GM18526 (cell line): ENCODE measurements around the gene MFRP.

Source experiments
- POLR2A ChIP-seq: IDR thresholded peaks from 3 replicates; pipeline ENCODE4 v1.6.1; 2011; ENCODE audit not compliant: insufficient read length; ENCODE audit errors: extremely low read depth

Gene MFRP

GRCh38 chr11:119320776-119321524, 25.6 kb downstream of the MFRP start:
- TF ChIP-seq POLR2A, result peak; percentile 44

- TF ChIP-seq POLR2A, result no peak
Observed at GRCh38 chr11:119320240-119320775, 26.2 kb downstream of the MFRP start.

GRCh38 chr11:119319700-119320239, 26.7 kb downstream of the MFRP start:
- TF ChIP-seq POLR2A, result no peak

- no peak for TF ChIP-seq POLR2A
Observed at GRCh38 chr11:119319136-119319699, 27.3 kb downstream of the MFRP start.

GRCh38 chr11:119318240-119319135, 28.0 kb downstream of the MFRP start:
- no peak for TF ChIP-seq POLR2A

- TF ChIP-seq POLR2A, result no peak
Observed at GRCh38 chr11:119317592-119318239, 28.8 kb downstream of the MFRP start.

GRCh38 chr11:119316729-119317591, 29.5 kb downstream of the MFRP start, which contains the start of gene MCAM:
Gene MCAM, minus strand, starts transcription at chr11:119317130. Its CDS starts 29 bp downstream, at chr11:119317101.
- TF ChIP-seq POLR2A, result no peak

- no peak for TF ChIP-seq POLR2A
Observed at GRCh38 chr11:119316016-119316728, 30.3 kb downstream of the MFRP start.

- TF ChIP-seq POLR2A, result no peak
Observed at GRCh38 chr11:119315131-119316015, 31.1 kb downstream of the MFRP start.

- no peak for TF ChIP-seq POLR2A
Observed at GRCh38 chr11:119314726-119315125, 31.8 kb downstream of the MFRP start.

GRCh38 chr11:119310682-119311052, 35.8 kb downstream of the MFRP start:
- TF ChIP-seq POLR2A, result no peak

- TF ChIP-seq POLR2A, result no peak
Observed at GRCh38 chr11:119309953-119310681, 36.4 kb downstream of the MFRP start.
